AG08395 (cell line): ENCODE measurements around the gene POF1B.
"Not testable (repeated sequence)": the region's sequence is repeated elsewhere in the genome, so short reads cannot be mapped to it uniquely, and the experiment has no call there.

Experiments used
- DNase-seq: peaks from one replicate; pipeline ENCODE4 v3.0.0; 2012; ENCODE audit warnings: mixed read lengths, low spot score

The POF1B gene

GRCh38 chrX:85379174-85379907, at the start of gene POF1B:
Gene POF1B (minus strand): TSS chrX:85379665. CDS start chrX:85379454, 211 bp downstream.
- DNase-seq: no peak

- DNase-seq: no peak
Observed at GRCh38 chrX:85429066-85429465, 49.6 kb upstream of the POF1B start.

- no peak for DNase-seq
Observed at GRCh38 chrX:85419293-85419692, 39.8 kb upstream of the POF1B start.

GRCh38 chrX:85391878-85392238, 12.4 kb upstream of the POF1B start:
- no peak for DNase-seq

GRCh38 chrX:85391185-85391877, 11.9 kb upstream of the POF1B start:
- DNase-seq: no peak

- no peak for DNase-seq
Observed at GRCh38 chrX:85381602-85382001, 2.1 kb upstream of the POF1B start.

- DNase-seq: no peak
Observed at GRCh38 chrX:85378461-85378860, 1.0 kb downstream of the POF1B start.

- DNase-seq: no peak
Observed at GRCh38 chrX:85375333-85375738, 4.1 kb downstream of the POF1B start.

- no peak for DNase-seq
Observed at GRCh38 chrX:85365370-85365995, 14.0 kb downstream of the POF1B start.

- no peak for DNase-seq
Observed at GRCh38 chrX:85359051-85359450, 20.4 kb downstream of the POF1B start.

GRCh38 chrX:85345523-85345922, 33.9 kb downstream of the POF1B start:
- DNase-seq: no peak

- no peak for DNase-seq
Observed at GRCh38 chrX:85327060-85327333, 52.5 kb downstream of the POF1B start.

- no peak for DNase-seq
Observed at GRCh38 chrX:85326234-85327059, 53.0 kb downstream of the POF1B start.

- DNase-seq: not testable (repeated sequence)
Observed at GRCh38 chrX:85311348-85311747, 68.1 kb downstream of the POF1B start.

GRCh38 chrX:85309717-85310116, 69.7 kb downstream of the POF1B start:
- no peak for DNase-seq

- no peak for DNase-seq
Observed at GRCh38 chrX:85303544-85303943, 75.9 kb downstream of the POF1B start.

- DNase-seq: no peak
Observed at GRCh38 chrX:85288992-85289723, 90.3 kb downstream of the POF1B start.

- DNase-seq: not testable (repeated sequence)
Observed at GRCh38 chrX:85285286-85285685, 94.2 kb downstream of the POF1B start.

- DNase-seq: no peak
Observed at GRCh38 chrX:85244450-85245211, 134.8 kb downstream of the POF1B start.

- DNase-seq: no peak
Observed at GRCh38 chrX:85243761-85244449, 135.6 kb downstream of the POF1B start, which contains the start of the genes SATL1 and ZNF711. Gene SATL1 (minus strand): TSS chrX:85243779. CDS start chrX:85108968, 134,811 bp downstream. Gene ZNF711 (plus strand): TSS chrX:85243991. CDS start chrX:85247573, 3,582 bp downstream.
